ENCODE results near the gene POLD1.

DNA sequence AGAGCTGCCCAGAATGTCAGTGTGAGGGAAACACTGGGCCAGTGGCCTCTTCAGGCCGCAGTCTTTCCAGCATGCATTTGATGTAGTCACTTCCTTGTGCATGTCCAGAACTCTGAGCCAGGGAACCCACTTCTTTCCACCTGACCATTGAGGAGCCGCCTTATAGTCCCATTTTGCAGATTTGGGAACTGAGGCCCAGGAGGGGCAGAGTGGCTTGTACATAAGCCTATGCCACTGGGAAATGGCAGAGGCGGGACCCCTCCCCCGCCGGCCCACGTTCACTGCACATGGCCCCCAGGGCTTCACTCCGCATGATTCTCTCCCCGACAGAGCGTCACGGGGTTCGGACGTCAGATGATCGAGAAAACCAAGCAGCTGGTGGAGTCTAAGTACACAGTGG lies 28.9 kb downstream of the POLD1 start:
- TF ChIP-seq POLR2A (IDR thresholded peaks at IDR 0.05; ENCODE audit: low read depth, low read length) (no peak), POLR2AphosphoS5 (IDR thresholded peaks at IDR 0.05; ENCODE audit: low read depth, low read length) (no peak)

All from GM12892 (cell line).